ENCODE measurements around the gene DEPDC5.

DEPDC5 gene

GRCh38 chr22:31926024-31926423 is 172.2 kb downstream of the DEPDC5 start:
- Mint-ChIP-seq H3K27ac (no peak overlapping the region), H3K4me3 (no peak overlapping the region), H3K27me3 (ENCODE audit: low read depth, poor library complexity) (peaks cover 24% of the 10 kb centered on the region), H3K36me3 (ENCODE audit: low read depth) (no peaks in the 10 kb centered on the region), H3K9me3 (no peaks in the 10 kb centered on the region), H3K4me1 (peaks cover 66% of the 10 kb centered on the region)
- TF ChIP-seq CTCF (IDR thresholded peaks at IDR 0.05) = no peak
- DNase-seq = no peak

- H3K9me3 Mint-ChIP-seq = no peaks in the 10 kb centered on the region
- DNase-seq = no peak
Measured at GRCh38 chr22:31926969-31927368, 173.2 kb downstream of the DEPDC5 start.

GRCh38 chr22:31927562-31927961 is 173.7 kb downstream of the DEPDC5 start:
- H3K4me3 Mint-ChIP-seq = no peak overlapping the region
- no peak for TF ChIP-seq CTCF (IDR thresholded peaks at IDR 0.05)
- H3K27me3 Mint-ChIP-seq (ENCODE audit: low read depth, poor library complexity) = peaks cover 23% of the 10 kb centered on the region
- peaks cover 72% of the 10 kb centered on the region for H3K4me1 Mint-ChIP-seq
- no peaks in the 10 kb centered on the region for H3K36me3 Mint-ChIP-seq (ENCODE audit: low read depth)
- no peak for DNase-seq
- H3K27ac Mint-ChIP-seq = no peak overlapping the region
- H3K9me3 Mint-ChIP-seq = no peaks in the 10 kb centered on the region

More at GRCh38 chr22:31926969-31927368, 173.2 kb downstream of the DEPDC5 start:
- Mint-ChIP-seq H3K27ac (no peak overlapping the region), H3K4me3 (no peak overlapping the region), H3K27me3 (ENCODE audit: low read depth, poor library complexity) (peaks cover 23% of the 10 kb centered on the region), H3K36me3 (ENCODE audit: low read depth) (no peaks in the 10 kb centered on the region), H3K4me1 (peaks cover 74% of the 10 kb centered on the region)
- TF ChIP-seq CTCF (IDR thresholded peaks at IDR 0.05) = no peak

GRCh38 chr22:31929167-31929930 is 175.5 kb downstream of the DEPDC5 start:
- no peak overlapping the region for H3K4me3 Mint-ChIP-seq
- no peak for TF ChIP-seq CTCF (IDR thresholded peaks at IDR 0.05)
- H3K27ac Mint-ChIP-seq = peak overlapping the region; percentile 69
- H3K27me3 Mint-ChIP-seq (ENCODE audit: low read depth, poor library complexity) = peaks cover 23% of the 10 kb centered on the region
- no peaks in the 10 kb centered on the region for H3K36me3 Mint-ChIP-seq (ENCODE audit: low read depth)
- H3K9me3 Mint-ChIP-seq = no peaks in the 10 kb centered on the region
- peak; percentile 25 for DNase-seq
- H3K4me1 Mint-ChIP-seq = peaks cover 54% of the 10 kb centered on the region

- no peak overlapping the region for H3K4me3 Mint-ChIP-seq
- H3K4me1 Mint-ChIP-seq = peaks cover 38% of the 10 kb centered on the region
- no peak overlapping the region for H3K27ac Mint-ChIP-seq
- TF ChIP-seq CTCF (IDR thresholded peaks at IDR 0.05) = no peak
- H3K9me3 Mint-ChIP-seq = no peaks in the 10 kb centered on the region
- DNase-seq = no peak
- H3K27me3 Mint-ChIP-seq (ENCODE audit: low read depth, poor library complexity) = peaks cover 7% of the 10 kb centered on the region
- no peaks in the 10 kb centered on the region for H3K36me3 Mint-ChIP-seq (ENCODE audit: low read depth)
Measured at GRCh38 chr22:31932863-31933262, 179.0 kb downstream of the DEPDC5 start.

GRCh38 chr22:31933406-31933805 is 179.6 kb downstream of the DEPDC5 start:
- Mint-ChIP-seq H3K4me3 (no peak overlapping the region), H3K27ac (no peak overlapping the region), H3K27me3 (ENCODE audit: low read depth, poor library complexity) (peaks cover 7% of the 10 kb centered on the region), H3K4me1 (peaks cover 38% of the 10 kb centered on the region), H3K9me3 (no peaks in the 10 kb centered on the region), H3K36me3 (ENCODE audit: low read depth) (no peaks in the 10 kb centered on the region)
- no peak for TF ChIP-seq CTCF (IDR thresholded peaks at IDR 0.05)
- DNase-seq = no peak
